Endothelial cell of umbilical vein (primary cell): ENCODE measurements around the gene PLLP. TPM values are rescaled to one million over a fixed set of nuclear protein-coding genes. Genes with fewer than 3 reads are reported as not detected.

Source experiments
- BruUV-seq: library from RNA; stranded (reverse); fragments of 400-500 nt; replicated peaks from 2 replicates; lab custom pipeline; 2021; lab: Mats Ljungman, UMichigan
- CTCF ChIA-PET: fragments of 300-600, 350-600 bp; sonication (Branson Sonifier 250); formaldehyde crosslinking; loops from one replicate; lab custom pipeline; 2021; ENCODE audit warnings: antibody characterized with exemption, inconsistent platforms; lab: Charles Lee
- POLR2A ChIA-PET: fragments of 300-600, 350-600 bp; sonication (Branson Sonifier 250); formaldehyde crosslinking; loops from one replicate; lab custom pipeline; 2021; ENCODE audit warnings: antibody characterized with exemption, inconsistent platforms; lab: Charles Lee
- DNase-seq: peaks from one replicate; pipeline ENCODE4 v3.0.0-alpha.2; 2011; ENCODE audit warnings: low read depth, low spot score
- FAIRE-seq: peaks from 2 replicates; lab custom pipeline; 2011; peaks lifted over from hg19 to GRCh38; lab: Jason Lieb, UNC
- H2AFZ ChIP-seq: 2 replicates; pipeline ENCODE4 v1.6.0; 2012; ENCODE audit warnings: low read depth, low read length, control low read depth, inconsistent platforms
- H3K27ac ChIP-seq: 2 replicates; pipeline ENCODE4 v1.5.1; 2011; ENCODE audit warnings: low read depth, mild to moderate bottlenecking, control low read depth, low read length, moderate library complexity; ENCODE audit not compliant: insufficient read depth
- H3K27me3 ChIP-seq, 2 experiments: 2 replicates each; pipeline versions ENCODE4 v1.6.0 to v1.6.1; 2011; ENCODE audit warnings: low read length in 2 of 2, mixed read lengths in 1 of 2; ENCODE audit not compliant: control insufficient read depth in 2 of 2, insufficient read depth in 2 of 2
- H3K36me3 ChIP-seq, 2 experiments: 2 replicates in 1 of 2; 3 replicates in 1 of 2; pipeline ENCODE4 v1.5.1; 2011; ENCODE audit warnings: low read length in 2 of 2, mild to moderate bottlenecking in 1 of 2, moderate library complexity in 1 of 2; ENCODE audit not compliant: control insufficient read depth in 2 of 2, insufficient read depth in 2 of 2; ENCODE audit errors: extremely low read depth in 1 of 2
- H3K4me1 ChIP-seq: 3 replicates; pipeline ENCODE4 v1.5.1; 2011; ENCODE audit warnings: mild to moderate bottlenecking, low read length; ENCODE audit not compliant: control insufficient read depth, insufficient read depth; ENCODE audit errors: extremely low read depth
- H3K4me2 ChIP-seq: 2 replicates; pipeline ENCODE4 v1.6.1; 2011; ENCODE audit warnings: low read length, control low read depth, mixed read lengths; ENCODE audit not compliant: insufficient read depth
- H3K4me3 ChIP-seq, 3 experiments: fragments of 200-600 bp in 1 of 3; sonication (generic), shearing (Covaris generic) in 1 of 3; replicated peaks in 1 of 3; 2 replicates each; pipeline ENCODE4 v1.5.1; 2011 to 2016; ENCODE audit warnings: control low read depth in 3 of 3, low read length in 3 of 3, mild to moderate bottlenecking in 2 of 3, inconsistent platforms in 1 of 3, low read depth in 1 of 3, moderate library complexity in 1 of 3; ENCODE audit not compliant: insufficient read depth in 1 of 3
- H3K79me2 ChIP-seq: 2 replicates; pipeline ENCODE4 v1.6.0; 2012; ENCODE audit warnings: low read length, inconsistent platforms; ENCODE audit not compliant: control insufficient read depth, insufficient read depth
- H3K9ac ChIP-seq: replicated peaks from 2 replicates; pipeline ENCODE3; 2011; ENCODE audit warnings: low read length, control low read depth; ENCODE audit not compliant: insufficient read depth; ENCODE audit errors: extremely low read depth
- H3K9me1 ChIP-seq: replicated peaks from 3 replicates; pipeline ENCODE4 v1.6.0; 2011; ENCODE audit warnings: mild to moderate bottlenecking, low read length; ENCODE audit not compliant: control insufficient read depth, insufficient read depth; ENCODE audit errors: extremely low read depth
- H3K9me3 ChIP-seq: replicated peaks from 2 replicates; pipeline ENCODE4 v1.5.1; 2012; ENCODE audit warnings: low read length, inconsistent platforms; ENCODE audit not compliant: control insufficient read depth, insufficient read depth
- H4K20me1 ChIP-seq: replicated peaks from 2 replicates; pipeline ENCODE3; 2011; ENCODE audit warnings: mild to moderate bottlenecking, low read length; ENCODE audit not compliant: control insufficient read depth, insufficient read depth; ENCODE audit errors: extremely low read depth
- CTCF ChIP-seq, 2 donors: IDR thresholded peaks; 1 replicate in 1 of 2; 2 replicates in 1 of 2; pipeline ENCODE4 v1.5.1; 2011; ENCODE audit warnings: low read length in 2 of 2, mild to moderate bottlenecking in 2 of 2, moderate library complexity in 2 of 2, control low read depth in 1 of 2, inconsistent platforms in 1 of 2, low read depth in 1 of 2; ENCODE audit not compliant: insufficient read depth in 1 of 2; ENCODE audit errors: extremely low read depth in 1 of 2
- FOS ChIP-seq: IDR thresholded peaks from 2 replicates; pipeline ENCODE4 v1.6.1; 2011; ENCODE audit warnings: mild to moderate bottlenecking, low read length, moderate library complexity, borderline replicate concordance; ENCODE audit not compliant: insufficient read depth
- GATA2 ChIP-seq: IDR thresholded peaks from 2 replicates; pipeline ENCODE4 v1.7.0; 2011; ENCODE audit warnings: low read depth, mild to moderate bottlenecking, moderate library complexity, mixed read lengths, low read length; ENCODE audit not compliant: insufficient read length, insufficient read depth
- POLR2A ChIP-seq: IDR thresholded peaks from 2 replicates; pipeline ENCODE4 v1.6.1; 2012; ENCODE audit warnings: low read depth, mild to moderate bottlenecking, control low read depth, low read length
- POLR2AphosphoS5 ChIP-seq: IDR thresholded peaks from 2 replicates; pipeline ENCODE4 v1.6.1; 2012; ENCODE audit warnings: low read depth, mild to moderate bottlenecking, control low read depth, low read length, moderate library complexity; ENCODE audit not compliant: insufficient read depth
- dilution Hi-C: fragments of 300-500 bp; cut with MboI; formaldehyde crosslinking; loops from one replicate; pipeline ENCODE4 v1.15.0; 2019; ENCODE audit warnings: low sequenced_read_pairs; ENCODE audit not compliant: extremely low pct_ligation_motif_present
- intact Hi-C: fragments of 100-400 bp; cut with micrococcal nuclease; formaldehyde crosslinking; loops from one replicate; pipeline ENCODE4 v1.10.0; 2022
- polyA plus RNA-seq, 4 experiments: library from polyadenylated mRNA; depleted of rRNA in 3 of 4; stranded (reverse) in 3 of 4; unstranded in 1 of 4; fragments of >200 nt; gene quantifications; 2 replicates each; pipeline versions ENCODE4 v1.2.1 to v1.2.3, GENCODE V29; 2011 to 2012; ENCODE audit warnings: missing spikeins in 1 of 4
- total RNA-seq: library from RNA; stranded (reverse); gene quantifications from 2 replicates; pipeline ENCODE4 v1.2.3, GENCODE V29; 2021

The PLLP gene
- total and polyA plus RNA-seq, 2 donors (not counting 3 experiments of a cell fraction or from before 2014, with no cell fraction given) = 4.4 to 14.4 TPM

DNA sequence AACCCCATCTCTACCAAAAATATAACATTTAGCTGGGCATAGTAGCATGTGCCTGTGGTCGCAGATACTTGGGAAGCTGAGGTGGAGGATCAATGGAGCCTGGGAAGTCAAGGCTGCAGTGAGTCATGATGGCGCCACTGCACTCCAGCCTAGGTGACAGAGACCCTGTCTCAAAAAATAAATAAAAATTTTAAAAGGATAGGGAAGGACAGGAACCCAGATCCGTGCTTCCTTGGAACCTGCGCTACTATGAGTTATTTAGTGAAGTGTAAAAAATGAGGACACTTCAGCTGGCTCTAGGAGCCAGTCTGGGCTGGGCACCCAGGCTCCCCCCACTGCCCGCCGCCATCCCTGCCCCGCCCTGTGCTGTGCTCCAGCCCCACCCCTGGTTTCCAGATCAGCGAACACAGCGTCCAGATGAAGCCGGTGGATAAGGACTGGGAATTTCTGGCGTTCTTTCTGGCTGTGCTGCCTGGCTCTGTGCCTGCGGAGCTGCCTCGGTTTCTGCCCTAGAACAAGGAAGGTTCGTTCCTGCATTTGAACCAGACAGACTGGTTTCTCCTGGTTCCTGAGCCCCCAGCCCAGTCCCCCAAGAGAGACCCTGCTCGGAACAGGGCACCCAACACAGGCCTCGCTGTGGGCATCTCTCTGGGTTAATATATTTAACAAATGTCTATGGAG, 18.5 kb downstream of the PLLP start:
- H3K9me1 ChIP-seq = no peaks in the 10 kb centered on the region
- DNase-seq (peak; percentile 83), FAIRE-seq (peak; percentile 96)
- peak overlapping the region; percentile 77 for H3K27ac ChIP-seq
- H3K4me1 ChIP-seq = peaks cover 21% of the 10 kb centered on the region
- no peaks in the 10 kb centered on the region for H3K79me2 ChIP-seq
- peak overlapping the region; percentile 75 for H2AFZ ChIP-seq
- no TSS peak for BruUV-seq
- H3K9ac ChIP-seq = peak overlapping the region; percentile 70
- H3K4me3 ChIP-seq = peak overlapping the region in 1 of 3 experiments; percentile 41
- H3K9me3 ChIP-seq = no peaks in the 10 kb centered on the region
- H4K20me1 ChIP-seq = no peaks in the 10 kb centered on the region
- POLR2A ChIA-PET = interaction anchor here (0.7 to 1.1 kb wide), 2 partner anchors 15 to 25 kb away, joined by 3 read pairs; no protein-coding TSS in a partner anchor
- TF ChIP-seq POLR2AphosphoS5 (peak; percentile 26), CTCF (IDR thresholded peaks at IDR 0.05; ENCODE audit: extremely low read depth in 1 of 2, insufficient read depth in 1 of 2, low read depth in 1 of 2, low read length in 2 of 2) (no peak), FOS (no peak), GATA2 (peak; percentile 51), POLR2A (peak; percentile 49)
- peak overlapping the region; percentile 64 for H3K4me2 ChIP-seq
- H3K36me3 ChIP-seq = no peaks in the 10 kb centered on the region
- CTCF ChIA-PET = interaction anchor here (1.2 kb wide), 1 partner anchor 9 kb away, joined by 4 read pairs; no protein-coding TSS in a partner anchor
- no peaks in the 10 kb centered on the region for H3K27me3 ChIP-seq
- dilution Hi-C loops (no loop called here), intact Hi-C loops (loop anchor here (1.0 to 2.0 kb wide), 2 partner anchors 19 to 33 kb away; partner anchors contain the start of gene PLLP)
